Stimulated activated CD4-positive, alpha-beta T cell treated with anti-CD3 and anti-CD28 coated beads, Interleukin-15, amount 100 ng/mL, for 1 hour (primary cell): Measurements from ENCODE around the gene HOXA7.

ENCODE experiments used
- DNase-seq, 2 donors: peaks; one replicate each; pipeline ENCODE4 v3.0.0-alpha.2; 2020; ENCODE audit warnings: low read depth in 1 of 2, low spot score in 1 of 2

HOXA7 gene

DNA sequence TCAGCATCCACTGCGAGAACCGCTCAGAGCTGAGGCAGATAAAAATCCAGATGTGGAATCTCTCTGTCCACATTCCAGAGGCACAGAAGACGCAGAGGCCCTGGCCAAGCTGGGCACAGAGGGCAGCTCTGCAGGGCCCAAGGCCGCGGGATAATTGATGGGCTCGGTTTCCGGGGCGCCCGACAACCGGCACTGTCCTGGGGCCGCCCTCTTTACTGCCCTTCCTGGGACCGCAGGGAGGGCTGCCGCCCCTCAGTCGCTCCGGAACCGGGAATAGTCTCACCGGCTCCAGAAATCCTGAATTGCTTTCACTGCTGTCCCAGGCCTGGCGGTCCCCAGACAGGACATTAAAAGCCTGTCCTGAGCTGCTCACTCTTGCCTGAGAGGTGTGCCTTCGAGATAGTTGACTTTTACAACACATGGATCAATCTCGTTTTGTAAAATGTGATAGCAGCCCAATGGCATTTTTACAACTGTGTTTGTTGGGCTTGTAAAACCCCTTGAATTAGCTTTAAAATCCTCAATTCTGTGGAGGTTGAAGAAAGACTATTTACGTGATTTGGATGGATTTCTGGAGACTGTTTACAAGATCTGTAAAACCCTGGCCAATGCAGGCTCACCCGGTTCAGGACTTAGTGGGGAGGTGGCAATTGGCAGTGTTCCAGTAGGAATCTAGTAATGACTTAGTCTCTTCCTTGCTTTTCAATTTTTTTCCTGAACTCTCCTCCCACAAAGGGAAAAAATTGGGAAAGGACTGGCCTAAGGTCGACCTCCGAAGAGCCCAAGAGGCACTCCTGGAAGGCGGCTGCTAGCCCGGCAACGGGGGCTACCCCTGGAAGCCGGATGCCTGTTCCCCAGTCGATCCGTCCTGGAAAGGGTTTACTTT is 7.5 kb downstream of the HOXA7 start:
- DNase-seq = no peak

DNA sequence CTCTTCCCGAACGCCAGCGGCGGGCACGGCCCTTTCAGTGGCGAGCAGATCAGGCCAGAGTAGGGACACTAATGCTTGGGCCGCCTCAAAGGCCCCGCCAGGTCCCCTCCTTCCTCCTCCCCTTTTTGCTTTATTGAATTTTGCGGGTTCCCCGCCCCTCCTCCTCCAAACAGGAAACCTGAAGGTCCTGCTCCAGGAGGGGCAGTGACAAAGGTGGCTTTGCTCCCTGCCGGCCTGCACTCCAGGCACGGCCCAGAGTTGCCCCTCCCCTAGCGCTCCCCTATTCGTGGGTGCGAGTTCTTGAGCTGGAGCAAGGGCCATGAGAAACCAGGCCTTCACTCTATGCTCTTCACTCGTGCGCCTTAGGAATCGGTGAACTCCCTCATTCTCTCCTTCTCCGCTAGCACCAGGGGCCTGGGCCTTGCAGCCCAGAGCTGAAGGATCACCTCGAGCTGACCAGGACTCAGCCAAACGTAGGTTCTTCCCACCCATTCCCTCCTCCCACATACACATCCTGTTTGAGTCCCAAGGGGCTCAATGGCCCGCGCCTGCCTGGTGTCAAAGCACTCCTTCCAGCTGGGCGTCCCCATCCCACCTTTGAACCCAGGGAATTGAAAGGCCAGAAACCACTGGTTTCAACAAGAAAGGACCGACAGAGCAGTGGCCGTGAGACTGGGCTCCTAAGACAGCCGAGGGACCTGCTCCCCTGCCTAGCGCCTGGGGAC is 8.3 kb downstream of the HOXA7 start:
- DNase-seq = no peak

DNA sequence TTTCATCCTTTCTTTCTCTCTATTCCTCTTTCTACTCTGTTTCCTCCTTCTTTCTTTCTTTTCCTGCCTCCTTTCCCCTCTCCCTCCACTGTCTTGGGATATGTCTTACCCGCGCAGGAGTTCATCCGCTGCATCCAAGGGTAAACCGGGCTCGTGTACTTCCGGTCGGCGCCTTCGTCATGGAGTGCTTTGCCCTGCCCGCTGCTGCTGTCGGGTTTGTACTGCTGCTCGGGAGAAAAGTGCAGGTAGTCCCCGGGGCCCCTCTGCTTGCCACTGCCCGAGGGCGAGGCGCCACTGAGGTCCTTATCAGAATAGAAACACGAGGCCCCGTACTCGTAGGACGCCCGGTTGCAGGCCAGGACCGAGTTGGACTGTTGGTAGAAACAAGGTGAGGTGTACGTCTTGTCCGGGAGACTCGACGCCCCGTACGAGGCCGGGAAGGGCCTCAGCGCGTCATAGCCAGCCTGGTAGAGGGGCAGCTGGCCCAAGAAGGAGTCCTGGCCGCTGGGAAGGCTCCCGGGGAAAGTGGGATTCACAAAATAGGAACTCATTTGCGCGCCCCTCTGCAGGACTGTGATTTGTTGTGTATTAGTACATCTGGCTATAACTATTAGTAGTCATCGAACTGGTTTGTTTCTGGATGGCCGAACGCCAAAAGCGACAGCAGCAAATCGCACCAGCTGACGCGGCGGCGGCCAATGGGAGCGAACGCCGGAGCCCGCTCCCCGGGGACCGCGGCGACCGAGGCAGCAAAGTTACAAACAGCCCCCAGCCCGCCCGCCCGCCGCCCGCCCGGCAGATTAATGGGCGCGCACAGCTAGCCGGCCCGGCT is 9.1 kb downstream of the HOXA7 start, which contains the start of gene HOXA6:
Gene HOXA6, minus strand, starts transcription at position 576 of the 832 bp plus-strand sequence. Its CDS starts 25 bp downstream, at position 551.
- no peak for DNase-seq

DNA sequence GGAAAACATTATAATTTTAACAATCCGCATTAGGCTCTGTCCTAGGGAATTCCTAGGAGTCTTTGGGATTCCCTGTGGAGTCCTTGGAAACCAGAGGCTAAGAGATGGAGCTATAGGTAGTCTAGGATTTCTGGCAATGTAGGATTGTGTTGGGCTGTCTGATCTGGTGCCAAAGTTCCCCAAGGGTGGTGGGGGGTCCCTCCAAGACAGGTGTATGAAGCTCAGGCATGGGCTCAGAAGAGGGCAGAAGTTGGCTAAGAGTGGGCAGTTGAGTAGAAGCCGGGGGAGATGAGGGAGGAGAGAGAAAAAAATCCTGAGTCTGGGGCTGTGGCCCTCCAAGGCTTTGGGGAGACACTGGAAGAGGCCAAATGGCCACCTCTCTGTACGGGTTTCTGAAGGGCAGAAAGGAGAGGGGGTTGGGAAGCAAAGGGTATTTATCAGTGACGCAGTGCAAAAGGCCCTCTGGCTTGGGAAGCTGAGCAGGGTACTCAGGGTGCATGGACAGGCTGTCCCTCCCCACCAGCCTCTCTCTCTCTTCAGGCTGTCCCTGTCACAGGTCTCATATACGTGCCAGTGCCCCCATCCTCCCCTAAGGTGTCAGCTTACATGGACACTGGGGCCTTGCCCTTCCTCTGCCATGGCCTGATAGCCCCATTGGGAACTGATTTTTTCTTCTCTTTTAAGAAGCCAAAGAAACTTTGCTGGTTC is 9.8 kb downstream of the HOXA7 start:
- DNase-seq = no peak

DNA sequence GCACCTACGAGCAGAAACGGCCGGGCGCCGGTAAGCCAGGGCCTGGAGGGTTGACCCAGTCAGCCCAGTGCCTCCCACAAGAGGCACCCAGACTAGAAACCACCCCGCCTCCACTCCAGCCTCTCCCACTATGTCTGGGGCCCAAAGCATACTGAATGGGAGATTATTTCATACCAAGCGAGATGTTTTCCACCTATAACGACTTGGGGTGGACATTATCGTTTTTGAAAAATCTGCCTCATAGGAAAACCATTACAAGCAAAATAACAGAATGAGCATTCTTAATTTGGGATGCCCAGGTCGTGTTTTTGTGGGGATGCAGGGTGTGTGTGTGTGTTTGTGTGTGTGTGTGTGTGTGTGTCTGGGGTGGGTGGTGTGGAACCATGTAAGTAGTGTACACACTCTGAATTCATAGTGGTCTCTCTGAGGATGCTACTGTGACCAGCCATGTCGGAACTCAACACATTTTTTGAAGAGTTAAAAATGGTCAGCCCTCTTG is 10.5 kb downstream of the HOXA7 start:
- no peak for DNase-seq

DNA sequence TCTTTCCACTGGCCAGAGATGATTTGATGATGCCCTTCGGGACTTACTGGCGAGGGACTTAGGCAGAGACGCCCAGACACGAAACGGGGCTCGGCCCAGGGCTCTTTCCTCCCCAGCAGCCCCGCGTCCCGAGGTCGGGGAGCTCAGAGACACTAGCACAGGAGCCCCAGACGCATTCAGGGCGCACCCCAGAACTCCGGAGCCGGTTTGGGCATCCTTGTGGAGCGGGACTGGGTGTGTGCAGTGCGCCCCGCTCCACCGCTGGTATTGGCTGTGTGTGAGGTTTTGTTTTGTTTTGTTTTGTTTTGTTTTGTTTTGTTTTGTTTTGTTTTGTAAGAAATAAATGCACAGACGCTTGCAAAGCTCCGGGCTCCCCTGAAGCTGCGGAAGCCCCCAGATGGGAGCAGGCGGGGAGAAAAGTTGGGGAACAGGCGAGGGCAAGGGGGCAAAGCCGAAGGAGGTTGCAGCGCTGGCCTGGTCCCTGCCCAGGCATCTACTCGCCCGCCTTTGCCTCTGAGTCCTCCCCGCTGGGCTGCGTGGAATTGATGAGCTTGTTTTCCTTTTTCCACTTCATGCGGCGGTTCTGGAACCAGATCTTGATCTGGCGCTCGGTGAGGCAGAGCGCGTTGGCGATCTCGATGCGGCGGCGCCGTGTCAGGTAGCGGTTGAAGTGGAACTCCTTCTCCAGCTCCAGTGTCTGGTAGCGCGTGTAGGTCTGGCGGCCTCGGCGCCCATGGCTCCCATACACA is 11.1 kb downstream of the HOXA7 start:
- DNase-seq = no peak

DNA sequence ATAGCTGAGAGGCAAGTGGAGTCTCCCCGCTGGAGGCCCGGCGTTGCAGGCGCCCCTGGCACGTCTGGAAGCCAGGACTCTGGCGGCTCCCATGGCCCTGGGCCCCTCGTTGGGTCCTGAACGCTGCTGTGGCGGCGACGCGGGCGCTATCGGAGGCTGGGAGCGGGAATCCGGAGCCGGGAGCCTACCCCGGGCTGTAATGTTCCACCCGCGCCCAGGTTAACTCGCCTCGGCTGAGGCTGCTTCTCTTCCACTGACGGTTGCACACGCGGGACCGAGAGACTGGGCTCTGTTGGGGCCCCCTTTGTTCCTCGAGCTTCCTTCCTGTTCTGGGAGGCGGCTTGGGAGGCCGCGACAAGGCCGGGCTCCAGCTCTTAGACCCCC is 11.7 kb downstream of the HOXA7 start:
- no peak for DNase-seq

DNA sequence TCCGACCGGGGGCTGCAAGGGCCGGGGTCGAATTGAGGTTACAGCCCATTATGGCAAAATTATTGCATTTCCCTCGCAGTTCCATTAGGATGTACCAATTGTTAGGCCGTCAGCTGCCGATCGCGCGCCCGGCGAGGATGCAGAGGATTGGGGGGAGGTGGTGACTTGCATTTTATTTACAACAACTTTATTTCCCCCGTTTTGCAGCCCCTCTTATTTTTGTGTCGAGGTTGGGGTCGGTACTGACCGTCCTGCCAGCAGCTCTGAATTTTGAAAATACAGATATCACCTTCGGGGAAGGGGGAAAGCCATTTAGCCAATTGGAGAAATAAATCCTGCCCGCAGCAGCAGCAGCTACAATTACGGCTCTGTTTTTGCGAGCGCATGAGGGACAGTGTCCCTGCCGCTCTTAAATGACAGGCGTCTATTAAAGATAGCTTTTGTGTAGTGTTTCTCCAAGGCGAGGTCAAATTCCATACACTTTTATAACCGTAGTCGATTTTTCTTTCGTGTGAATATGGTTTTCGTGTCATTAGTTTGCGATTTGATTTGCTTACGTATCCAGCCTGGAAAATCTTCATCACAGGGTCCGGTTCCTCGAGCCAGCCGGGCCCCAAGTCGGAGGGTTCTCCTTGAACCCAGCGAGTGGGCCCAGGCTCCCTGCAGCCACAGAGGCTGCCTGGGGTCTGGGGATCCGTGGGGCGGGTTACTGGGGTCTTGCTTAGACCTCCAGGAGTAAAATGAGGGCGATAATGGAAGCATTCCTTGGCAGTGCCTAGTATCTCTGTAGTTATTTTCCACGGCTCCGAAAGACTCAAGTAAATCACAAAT is 12.3 kb downstream of the HOXA7 start:
- DNase-seq = no peak

DNA sequence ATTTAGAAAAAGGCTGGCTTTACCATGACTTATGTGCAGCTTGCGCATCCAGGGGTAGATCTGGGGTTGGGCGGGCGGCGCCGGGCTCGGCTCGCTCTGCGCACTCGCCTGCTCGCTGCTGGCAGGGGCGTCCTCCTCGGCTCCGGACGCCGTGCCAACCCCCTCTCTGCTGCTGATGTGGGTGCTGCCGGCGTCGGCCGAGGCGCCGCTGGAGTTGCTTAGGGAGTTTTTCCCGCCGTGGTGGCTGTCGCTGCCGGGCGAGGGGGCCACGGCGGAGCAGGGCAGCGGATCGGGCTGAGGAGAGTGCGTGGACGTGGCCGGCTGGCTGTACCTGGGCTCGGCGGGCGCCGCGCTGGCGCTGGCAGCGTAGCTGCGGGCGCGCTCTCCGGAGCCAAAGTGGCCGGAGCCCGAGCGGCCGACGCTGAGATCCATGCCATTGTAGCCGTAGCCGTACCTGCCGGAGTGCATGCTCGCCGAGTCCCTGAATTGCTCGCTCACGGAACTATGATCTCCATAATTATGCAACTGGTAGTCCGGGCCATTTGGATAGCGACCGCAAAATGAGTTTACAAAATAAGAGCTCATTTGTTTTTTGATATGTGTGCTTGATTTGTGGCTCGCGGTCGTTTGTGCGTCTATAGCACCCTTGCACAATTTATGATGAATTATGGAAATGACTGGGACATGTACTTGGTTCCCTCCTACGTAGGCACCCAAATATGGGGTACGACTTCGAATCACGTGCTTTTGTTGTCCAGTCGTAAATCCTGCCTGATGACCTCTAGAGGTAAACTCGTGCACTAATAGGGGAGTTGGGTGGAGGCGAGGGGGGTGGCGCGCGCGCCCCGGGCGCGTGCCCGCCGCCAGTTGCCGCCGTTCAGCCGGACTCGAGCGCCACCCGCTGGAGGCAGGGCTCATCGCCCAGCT is 13.2 kb downstream of the HOXA7 start, which contains the start of gene HOXA5:
Gene HOXA5, minus strand, starts transcription at position 659 of the 927 bp plus-strand sequence. Its CDS starts 74 bp downstream, at position 585.
- DNase-seq = no peak

DNA sequence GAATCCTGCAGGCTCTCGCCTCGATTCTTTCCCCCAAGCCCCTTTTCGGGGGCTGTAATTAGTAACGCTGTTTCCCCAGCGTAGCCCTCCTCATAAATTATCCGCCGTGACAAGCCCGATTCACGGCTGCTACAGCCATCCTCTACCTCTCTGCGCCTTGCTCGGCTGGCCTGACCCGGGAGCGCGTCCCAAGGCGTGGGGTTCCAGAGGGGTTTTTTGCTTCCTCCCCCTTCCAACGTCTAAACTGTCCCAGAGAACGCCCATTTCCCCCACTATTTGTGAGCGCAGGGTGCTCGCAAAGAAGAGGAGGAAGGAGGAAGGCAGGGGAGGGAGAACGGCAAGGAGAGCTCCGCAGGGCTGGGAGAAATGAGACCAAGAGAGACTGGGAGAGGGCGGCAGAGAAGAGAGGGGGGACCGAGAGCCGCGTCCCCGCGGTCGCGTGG is 13.9 kb downstream of the HOXA7 start:
- DNase-seq = no peak

DNA sequence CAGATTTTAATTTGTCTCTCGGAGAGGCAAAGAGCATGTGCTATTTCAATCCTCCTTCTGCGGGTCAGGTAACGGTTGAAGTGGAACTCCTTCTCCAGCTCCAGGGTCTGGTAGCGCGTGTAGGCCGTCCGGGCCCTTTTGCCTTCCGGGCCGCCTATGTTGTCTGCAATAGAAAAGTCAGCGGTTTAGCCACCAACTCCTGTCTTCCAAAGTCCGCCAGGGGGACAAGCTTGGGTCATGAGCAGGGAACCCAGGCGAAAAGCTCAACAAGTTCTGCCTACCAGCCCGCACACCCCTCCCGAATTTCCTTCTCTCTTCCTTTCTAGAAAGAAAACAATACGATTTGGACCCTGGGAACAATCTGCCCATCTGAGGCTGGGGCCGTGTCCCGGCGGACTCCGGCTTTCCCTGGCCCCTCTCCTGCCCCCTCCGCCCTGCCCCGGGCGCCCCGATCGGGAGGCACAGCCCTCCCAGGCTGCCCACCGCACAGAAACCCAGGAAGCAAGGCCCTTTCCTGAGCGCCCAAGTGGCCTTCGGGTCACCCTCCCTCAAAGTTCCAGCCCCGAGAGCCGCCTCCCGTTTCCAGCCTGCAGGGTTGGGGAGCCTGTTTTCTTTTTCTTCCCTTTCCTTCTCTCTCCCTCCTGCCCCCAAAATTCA is 14.4 kb downstream of the HOXA7 start:
- no peak for DNase-seq

DNA sequence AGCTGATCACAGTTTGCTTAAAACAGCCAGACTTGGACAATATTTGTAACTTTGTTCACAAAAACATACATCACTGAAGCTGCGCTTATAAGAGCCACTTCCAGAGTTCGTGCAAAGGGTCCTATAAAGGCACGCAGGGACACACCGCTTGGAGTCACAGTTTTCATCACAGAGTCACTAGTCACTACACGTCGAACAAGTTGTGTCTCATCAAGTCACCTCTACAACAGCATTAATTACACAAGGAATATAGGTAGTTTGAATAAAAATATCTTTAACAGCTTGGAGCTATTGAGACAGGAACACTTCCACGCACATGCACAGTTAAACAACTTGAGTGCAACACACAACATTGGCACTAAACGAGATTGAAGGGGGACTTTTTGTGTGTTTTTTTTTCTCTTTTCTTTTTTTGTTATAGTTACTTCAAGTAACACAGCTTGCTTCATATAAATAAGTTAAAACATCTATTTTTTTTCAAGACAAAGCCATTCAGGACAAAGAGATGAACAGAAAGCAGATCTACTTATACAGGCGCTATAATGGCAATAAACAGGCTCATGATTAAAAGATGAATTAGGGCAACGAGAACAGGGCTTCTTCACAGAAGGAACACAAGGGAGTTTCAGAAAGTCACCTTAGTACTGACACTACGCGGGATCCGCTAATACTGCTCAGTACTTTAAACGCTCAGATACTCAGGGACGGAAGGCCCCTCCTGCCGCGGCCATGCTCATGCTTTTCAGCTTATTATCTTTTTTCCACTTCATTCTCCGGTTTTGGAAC is 15.1 kb downstream of the HOXA7 start:
- DNase-seq = no peak

DNA sequence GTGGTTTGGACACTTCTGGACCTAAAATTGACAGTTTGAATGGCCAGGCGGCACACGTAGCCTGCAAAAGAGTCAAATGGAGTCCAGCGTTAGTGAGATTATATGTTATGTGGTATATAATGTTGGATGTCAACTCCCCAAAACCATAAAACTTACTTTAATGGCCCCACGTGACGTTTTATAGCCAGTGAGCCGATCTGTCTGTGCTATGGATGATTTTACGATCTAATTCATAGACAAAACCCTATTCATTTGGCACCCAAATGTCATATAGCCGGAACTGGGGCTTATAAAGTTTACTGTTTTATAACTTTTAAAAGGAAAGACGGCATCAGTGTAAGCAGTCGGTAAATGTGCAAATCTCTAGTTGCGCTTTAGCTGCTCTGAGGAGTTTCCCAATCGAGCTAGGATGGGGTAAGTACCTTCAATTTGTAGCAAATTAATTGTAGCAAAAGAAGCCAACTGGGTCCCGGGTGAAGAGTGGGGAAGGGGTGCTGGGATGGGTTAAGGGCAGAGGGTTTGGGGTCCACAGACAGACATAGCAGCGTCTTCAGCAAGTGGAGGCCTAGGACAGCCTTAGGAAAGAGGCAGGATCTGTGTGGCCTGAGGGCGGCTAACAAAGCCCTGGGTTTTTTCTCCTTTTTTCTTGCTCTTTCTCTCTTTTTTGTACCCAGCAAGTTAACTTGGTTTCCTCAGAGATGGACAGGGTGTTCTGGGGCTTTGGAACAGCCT is 16.2 kb downstream of the HOXA7 start:
- DNase-seq = no peak

DNA sequence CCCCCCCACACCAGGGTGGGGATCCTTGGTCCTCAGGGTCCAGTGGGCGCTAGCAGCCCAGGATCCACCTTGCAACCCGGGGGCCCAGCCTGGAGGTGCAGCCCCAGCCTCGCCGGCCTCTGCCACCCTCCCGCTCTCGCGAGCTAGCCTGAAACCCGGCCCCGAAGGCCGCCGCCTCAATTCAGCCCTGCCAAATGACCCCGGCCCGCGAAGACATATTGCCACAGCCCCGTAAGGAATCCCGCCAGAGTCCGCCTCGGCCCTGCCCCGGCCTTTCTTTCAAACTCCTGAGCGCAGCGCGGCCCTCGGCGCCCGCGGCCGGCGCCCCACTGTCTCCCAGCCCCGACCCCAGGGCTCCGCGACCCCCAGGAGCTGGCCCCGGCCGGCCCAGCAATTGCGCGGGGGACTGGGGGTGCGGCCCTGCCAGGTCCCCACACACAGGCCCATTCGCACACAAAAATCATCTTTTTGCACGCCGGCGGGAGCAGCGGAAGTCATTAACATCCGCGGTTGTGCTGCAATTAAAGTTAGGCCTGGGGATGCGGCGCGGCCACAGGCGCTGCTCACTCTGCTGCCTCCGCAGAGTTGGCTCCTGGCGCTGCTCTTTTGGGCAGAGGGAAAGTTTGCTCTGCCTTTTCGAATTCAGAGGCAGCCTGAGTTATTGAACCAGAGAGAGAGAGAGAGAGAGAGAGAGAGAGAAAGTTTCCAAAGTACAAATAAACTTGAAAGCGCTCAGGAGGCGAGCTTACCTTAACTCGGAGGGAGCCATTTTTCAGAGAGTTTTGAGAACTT is 16.9 kb downstream of the HOXA7 start:
- DNase-seq = no peak

DNA sequence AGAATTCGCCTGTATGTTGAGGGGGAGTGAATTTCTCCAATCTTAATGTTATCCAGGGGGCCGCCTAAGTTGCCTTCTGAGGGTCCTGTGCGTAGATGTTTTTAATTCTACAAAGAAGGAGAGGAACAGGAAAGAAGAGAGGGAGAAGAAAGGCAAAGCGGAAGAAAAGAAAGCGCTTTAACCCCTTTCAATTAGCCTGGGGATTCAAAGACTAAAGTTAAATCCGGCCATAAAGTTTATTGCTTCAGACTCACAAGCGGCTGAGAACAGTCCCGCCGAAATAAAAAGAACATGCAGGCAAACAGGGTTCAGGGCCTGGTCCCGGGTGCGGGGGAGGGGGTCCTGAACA is 17.5 kb downstream of the HOXA7 start:
- no peak for DNase-seq
